Measurements from ENCODE around the gene PRDM15.

The PRDM15 gene

GRCh38 chr21:41750532-41751151, 128.5 kb downstream of the PRDM15 start:
- no peaks in the 10 kb centered on the region for H3K9me3 ChIP-seq (ENCODE audit: control insufficient read depth, insufficient read depth, low read length)
- H3K4me1 ChIP-seq (ENCODE audit: insufficient read depth, low read length): peaks cover 38% of the 10 kb centered on the region
- H3K9ac ChIP-seq (ENCODE audit: low read depth, low read length): no peak overlapping the region
- no peaks in the 10 kb centered on the region; the same call in 1 of the 2 replicates for H3K36me3 ChIP-seq (ENCODE audit: insufficient read depth, low read length)

GRCh38 chr21:41750051-41750450, 129.1 kb downstream of the PRDM15 start:
- Histone ChIP-seq H3K9me3 (ENCODE audit: control insufficient read depth, insufficient read depth, low read length) (no peaks in the 10 kb centered on the region), H3K9ac (ENCODE audit: low read depth, low read length) (no peak overlapping the region), H3K4me1 (ENCODE audit: insufficient read depth, low read length) (peaks cover 38% of the 10 kb centered on the region), H3K36me3 (ENCODE audit: insufficient read depth, low read length) (no peaks in the 10 kb centered on the region; the same call in none of the 2 replicates)

GRCh38 chr21:41749286-41749685, 129.9 kb downstream of the PRDM15 start:
- no peaks in the 10 kb centered on the region; the same call in none of the 2 replicates for H3K36me3 ChIP-seq (ENCODE audit: insufficient read depth, low read length)
- no peak overlapping the region for H3K9ac ChIP-seq (ENCODE audit: low read depth, low read length)
- H3K9me3 ChIP-seq (ENCODE audit: control insufficient read depth, insufficient read depth, low read length): no peaks in the 10 kb centered on the region
- peaks cover 32% of the 10 kb centered on the region for H3K4me1 ChIP-seq (ENCODE audit: insufficient read depth, low read length)

Measured in ES-I3 (cell line).